Ishikawa (cell line): Measurements from ENCODE around the gene CKM.

Experiments
- CREB1 ChIP-seq: IDR thresholded peaks from 2 replicates; pipeline ENCODE4 v1.6.1; 2012; ENCODE audit warnings: low read depth
- EGR1 ChIP-seq: IDR thresholded peaks from 2 replicates; pipeline ENCODE4 v1.6.1; 2012
- EP300 ChIP-seq: IDR thresholded peaks from 2 replicates; pipeline ENCODE4 v1.6.1; 2012; ENCODE audit warnings: borderline replicate concordance
- REST ChIP-seq: IDR thresholded peaks from 2 replicates; pipeline ENCODE4 v1.6.1; 2012; ENCODE audit warnings: low read depth, mild to moderate bottlenecking
- ZBTB7A ChIP-seq: IDR thresholded peaks from 2 replicates; pipeline ENCODE4 v1.6.1; 2012; ENCODE audit warnings: low read depth

DNA sequence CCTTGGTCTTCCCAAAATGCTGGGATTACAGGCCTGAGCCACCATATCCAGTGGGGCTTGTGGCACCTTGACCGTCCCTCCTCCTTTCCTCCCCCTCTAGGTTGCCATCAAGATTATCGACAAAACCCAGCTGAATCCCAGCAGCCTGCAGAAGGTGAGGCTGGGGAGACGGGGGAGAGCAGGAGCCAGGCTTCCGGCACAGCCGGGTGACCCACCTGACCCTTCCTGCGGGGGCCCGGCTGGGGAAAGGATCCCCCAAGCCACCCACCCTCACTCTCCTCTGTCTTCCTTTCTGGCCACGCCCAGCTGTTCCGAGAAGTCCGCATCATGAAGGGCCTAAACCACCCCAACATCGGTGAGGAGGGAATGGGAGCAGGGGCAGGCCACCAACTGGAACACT is 59.7 kb downstream of the CKM start:
- no peak for TF ChIP-seq CREB1
- no peak for TF ChIP-seq EP300
- no peak for TF ChIP-seq REST
- no peak for TF ChIP-seq EGR1
- no peak for TF ChIP-seq ZBTB7A
